Heart left ventricle (tissue), 16 donors: ENCODE measurements around the gene PPT2. TPM values are rescaled to one million over a fixed set of nuclear protein-coding genes. Genes with fewer than 3 reads are reported as not detected.
"Not testable (repeated sequence)": the region's sequence is repeated elsewhere in the genome, so short reads cannot be mapped to it uniquely, and the experiment has no call there.

Source experiments
- ATAC-seq, 4 donors: fragments of 200-7000 bp; cut with Tn5 transposase; one replicate each; pipeline ENCODE4 v1.9.1; 2020 to 2022; ENCODE audit warnings: moderate library complexity in 4 of 4, mild to moderate bottlenecking in 3 of 4, moderate number of reproducible peaks in 1 of 4
- DNase-seq, 5 donors: peaks; one replicate each; pipeline ENCODE4 v3.0.0-alpha.2; 2020
- H3K27ac ChIP-seq, 12 donors: fragments of 200-600 bp; sonication (generic) in 4 of 12; one replicate each; pipeline versions ENCODE4 v1.5.0 to v1.8.0; 2016 to 2022; ENCODE audit warnings: mild to moderate bottlenecking in 2 of 12
- H3K27me3 ChIP-seq, 9 donors: fragments of 200-600 bp; sonication (generic) in 2 of 9; one replicate each; pipeline versions ENCODE4 v1.5.1 to v1.8.0; 2016 to 2022; ENCODE audit warnings: mild to moderate bottlenecking in 3 of 9
- H3K36me3 ChIP-seq, 9 donors: fragments of 200-600 bp; sonication (generic) in 2 of 9; one replicate each; pipeline versions ENCODE4 v1.5.0 to v1.8.0; 2018 to 2022; ENCODE audit warnings: mild to moderate bottlenecking in 2 of 9
- H3K4me1 ChIP-seq, 12 donors: fragments of 200-600 bp; sonication (generic) in 4 of 12; one replicate each; pipeline versions ENCODE4 v1.5.0 to v1.8.0; 2016 to 2022; ENCODE audit warnings: mild to moderate bottlenecking in 3 of 12
- H3K4me3 ChIP-seq, 12 donors: fragments of 200-600 bp; sonication (generic) in 4 of 12; one replicate each; pipeline versions ENCODE4 v1.5.0 to v1.8.0; 2017 to 2022; ENCODE audit warnings: mild to moderate bottlenecking in 9 of 12, moderate library complexity in 4 of 12
- H3K9me3 ChIP-seq, 12 donors: fragments of 200-600 bp; sonication (generic) in 4 of 12; one replicate each; pipeline versions ENCODE4 v1.5.0 to v1.8.0; 2016 to 2022; ENCODE audit warnings: mild to moderate bottlenecking in 1 of 12
- POLR2A ChIP-seq, 2 donors: fragments of 450-650 bp; IDR thresholded peaks; one replicate each; pipeline ENCODE4 v1.6.1; 2017; ENCODE audit warnings: antibody characterized with exemption in 2 of 2, mild to moderate bottlenecking in 2 of 2, moderate library complexity in 2 of 2
- WGBS, 4 donors: extraction: QIAGEN DNeasy Blood & Tissue Kit in 2 of 4; methylation state at CpG; one replicate each; pipeline versions ENCODE4 v1.1.5 to v1.1.7; 2013 to 2018; 5-methylcytosine and 5-hydroxymethylcytosine counted together
- intact Hi-C, 10 donors: fragments of 100-400 bp; cut with DNase I; formaldehyde crosslinking; loops; one replicate each; pipeline versions ENCODE4 v1.11.1 to v1.14.2; 2022
- polyA plus RNA-seq, 2 donors: library from polyadenylated mRNA; stranded (reverse); fragments of 200-250 nt; gene quantifications; one replicate each; pipeline ENCODE4 v1.2.3, GENCODE V29; 2013
- total RNA-seq, 9 donors: library from RNA; depleted of rRNA in 2 of 9; stranded (reverse); fragments of >200 nt in 2 of 9; fragmentation: NEBNext Ultra II Directional in 3 of 9; extraction: Animal tissue kit (Norgen Biotek cat#: 25700) in 3 of 9; gene quantifications; one replicate each; pipeline versions ENCODE4 v1.1.0 to v1.2.4, GENCODE V29; 2016 to 2023
- TF ChIP-seq, protein P1 (sequence below), 12 donors: fragments of 200-600 bp; sonication (generic) in 4 of 12; IDR thresholded peaks; one replicate each; pipeline versions ENCODE4 v1.5.0 to v1.8.0; 2018 to 2022; ENCODE audit warnings: antibody characterized with exemption in 12 of 12, mild to moderate bottlenecking in 5 of 12
- donor health status: ischemic (EF 13 %, LVEDD 7.1; RV severe dilation, severe dysfunction).
- donor health status: healthy with polysubstance abuse.
- donor health status: DM: no; HTN: yes; CAD: no.
- donor health status: DM: no; HTN: no; CAD: no.
- donor health status: ischemic (EF 25% LVEDD 6.9; RV normal size, moderate dysfunction).
- donor health status: ischemic (EF 25% LVEDD 5.7; RV mildly dilated, moderate dysfunction).
- donor health status: healthy.
- donor health status: DM: yes; HTN: yes; CAD: no.
- donor health status: ischemic (EF 35%, LVEDD 5.7; RV mildly dilated, moderate dysfunction).
- donor health status: nonischemic (EF 11% LVEDD 7.7; RV severe dilation, severe dysfunction).
- donor health status: DM: yes; HTN: yes; CAD: no.
- donor health status: PGD.
- donor health status: ischemic (EF 29% LVEDD 5.4; RV normal size, mild dysfunction).
- donor health status: nonischemic (EF 23%, LVEDD 6.1; RV moderate dilation, normal function).

Gene PPT2
- total and polyA plus RNA-seq, 11 donors, result 13.1 to 34.0 (median 21.6) TPM

DNA sequence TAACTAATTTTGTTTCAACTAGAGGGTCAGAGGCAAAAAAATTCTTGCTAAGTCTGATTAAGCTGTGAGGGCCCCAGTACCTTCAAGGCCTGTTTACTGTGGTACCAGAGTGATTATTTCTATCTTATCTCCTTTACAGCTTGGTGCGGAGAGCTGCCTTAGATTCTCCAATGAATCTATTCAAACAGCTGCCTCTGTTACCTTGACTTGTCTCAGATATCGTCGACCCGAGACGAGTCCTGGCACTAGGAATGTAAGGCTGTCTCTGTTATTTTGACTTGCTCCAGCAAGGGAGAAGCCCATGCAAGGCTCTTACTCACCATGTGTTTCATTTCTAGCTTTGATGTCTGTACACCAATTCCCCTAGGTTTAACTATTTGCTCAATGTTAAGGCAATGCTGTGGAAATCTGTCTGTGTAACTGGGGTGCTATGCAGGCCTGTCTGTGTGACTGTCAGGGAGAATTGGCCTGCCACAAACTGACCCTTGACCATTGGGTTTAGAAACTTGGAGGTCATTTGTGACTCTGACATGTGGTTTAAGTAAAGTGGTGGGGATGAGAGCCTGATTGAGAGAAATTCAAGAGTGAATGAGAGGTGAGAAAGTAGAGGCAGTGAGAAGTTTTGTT is 13.4 kb upstream of the PPT2 start:
- TF ChIP-seq POLR2A (IDR thresholded peaks at IDR 0.05), result no peak
- TF ChIP-seq, protein P1, sequence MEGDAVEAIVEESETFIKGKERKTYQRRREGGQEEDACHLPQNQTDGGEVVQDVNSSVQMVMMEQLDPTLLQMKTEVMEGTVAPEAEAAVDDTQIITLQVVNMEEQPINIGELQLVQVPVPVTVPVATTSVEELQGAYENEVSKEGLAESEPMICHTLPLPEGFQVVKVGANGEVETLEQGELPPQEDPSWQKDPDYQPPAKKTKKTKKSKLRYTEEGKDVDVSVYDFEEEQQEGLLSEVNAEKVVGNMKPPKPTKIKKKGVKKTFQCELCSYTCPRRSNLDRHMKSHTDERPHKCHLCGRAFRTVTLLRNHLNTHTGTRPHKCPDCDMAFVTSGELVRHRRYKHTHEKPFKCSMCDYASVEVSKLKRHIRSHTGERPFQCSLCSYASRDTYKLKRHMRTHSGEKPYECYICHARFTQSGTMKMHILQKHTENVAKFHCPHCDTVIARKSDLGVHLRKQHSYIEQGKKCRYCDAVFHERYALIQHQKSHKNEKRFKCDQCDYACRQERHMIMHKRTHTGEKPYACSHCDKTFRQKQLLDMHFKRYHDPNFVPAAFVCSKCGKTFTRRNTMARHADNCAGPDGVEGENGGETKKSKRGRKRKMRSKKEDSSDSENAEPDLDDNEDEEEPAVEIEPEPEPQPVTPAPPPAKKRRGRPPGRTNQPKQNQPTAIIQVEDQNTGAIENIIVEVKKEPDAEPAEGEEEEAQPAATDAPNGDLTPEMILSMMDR (IDR thresholded peaks at IDR 0.05), result no peak
- 38 to 51% (median 47%) methylated on average over 5 of the region's 5 CpGs for WGBS, 4 donors
- Histone ChIP-seq H3K4me3 (no peak overlapping the region), H3K36me3 (no peaks in the 10 kb centered on the region), H3K4me1 (no peaks in the 10 kb centered on the region), H3K27ac (no peak overlapping the region), H3K27me3 (no peaks in the 10 kb centered on the region), H3K9me3 (no peaks in the 10 kb centered on the region)
- no peak for DNase-seq
- ATAC-seq, result no peak
- intact Hi-C loops, result no loop called here

DNA sequence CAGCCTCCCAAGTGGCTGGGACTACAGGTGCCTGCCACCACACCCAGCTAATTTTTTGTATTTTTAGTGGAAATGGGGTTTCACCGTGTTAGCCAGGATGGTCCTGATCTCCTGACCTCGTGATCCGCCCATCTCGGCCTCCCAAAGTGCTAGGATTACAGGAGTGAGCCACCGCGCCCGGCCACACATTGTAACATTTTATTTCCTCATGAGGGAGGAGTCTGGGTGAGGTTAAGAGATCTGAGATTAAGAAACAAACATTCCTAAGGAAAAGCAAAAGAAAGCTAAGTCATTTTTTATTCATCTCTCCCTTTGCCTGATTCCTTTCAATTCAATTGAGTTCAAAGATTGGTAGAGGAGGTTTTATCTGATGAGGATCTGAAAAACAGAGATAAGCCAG is 9.7 kb upstream of the PPT2 start:
- H3K27ac ChIP-seq, DNase-seq, H3K36me3 ChIP-seq, H3K4me1 ChIP-seq, H3K9me3 ChIP-seq, ATAC-seq, H3K4me3 ChIP-seq, intact Hi-C loops: not testable (repeated sequence)
- 73 to 88% (median 82%) methylated on average over 7 of the region's 7 CpGs for WGBS, 4 donors
- H3K27me3 ChIP-seq, result peaks cover 0 to 17% (median 6%) of the 10 kb centered on the region in 9 donors

DNA sequence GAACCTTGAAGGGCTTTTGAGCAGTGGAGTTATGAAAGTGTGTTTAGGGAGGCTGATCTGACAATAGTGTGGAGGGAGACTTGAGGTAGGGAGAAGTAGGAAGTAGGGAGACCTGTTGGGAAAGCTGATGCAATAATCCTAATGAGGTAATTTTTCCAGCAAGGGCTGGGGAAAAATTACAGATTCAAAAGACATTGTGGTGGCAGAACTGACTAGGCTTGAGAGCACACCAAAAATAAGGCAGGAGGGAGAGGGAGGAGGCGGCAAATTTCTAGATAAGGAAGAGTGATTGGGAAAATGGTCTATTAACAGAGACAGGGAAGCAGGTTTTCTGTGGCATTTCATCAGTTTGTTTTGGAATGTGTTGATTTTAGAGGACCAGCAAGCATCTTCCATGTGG is 7.7 kb upstream of the PPT2 start:
- Histone ChIP-seq H3K4me3 (no peak overlapping the region), H3K36me3 (peaks cover 0 to 5% (median 0%) of the 10 kb centered on the region in 9 donors), H3K27ac (no peak overlapping the region), H3K9me3 (no peaks in the 10 kb centered on the region), H3K27me3 (peaks cover 0 to 34% (median 6%) of the 10 kb centered on the region in 9 donors), H3K4me1 (peaks cover 0 to 8% (median under 1%) of the 10 kb centered on the region in 12 donors)
- 54 to 88% (median 59%) methylated on average over 1 of the region's 1 CpG for WGBS, 4 donors
- no peak for ATAC-seq
- no peak for DNase-seq
- TF ChIP-seq, protein P1 (IDR thresholded peaks at IDR 0.05), result no peak
- no peak for TF ChIP-seq POLR2A (IDR thresholded peaks at IDR 0.05)
- intact Hi-C loops, result loop anchor here in 1 of 10 donors (2.0 kb wide), 1 partner anchor 13 kb away; no protein-coding TSS in a partner anchor

DNA sequence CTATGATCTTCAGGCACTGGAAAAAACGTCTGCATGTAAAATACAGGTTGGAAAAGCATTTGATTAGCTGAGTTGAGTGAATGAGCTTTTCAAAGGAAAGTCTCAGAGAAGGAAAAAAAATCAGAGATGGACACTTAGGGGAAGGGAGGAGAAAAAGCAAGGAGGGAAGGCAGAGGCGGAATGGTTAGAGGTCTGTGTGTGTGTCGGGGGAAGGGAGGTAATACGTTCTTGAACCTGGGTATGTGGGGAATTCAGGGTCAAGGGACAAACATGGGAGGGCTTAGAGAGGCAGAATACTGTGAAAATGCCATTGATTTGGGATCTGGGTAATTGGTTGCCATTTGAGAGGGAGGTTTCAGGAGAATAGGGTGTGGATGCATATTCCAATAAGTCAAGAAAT is 7.3 kb upstream of the PPT2 start:
- WGBS, 4 donors, result 29 to 39% (median 35%) methylated on average over 4 of the region's 4 CpGs
- Histone ChIP-seq H3K36me3 (peaks cover 0 to 5% (median 0%) of the 10 kb centered on the region in 9 donors), H3K27me3 (peaks cover 0 to 34% (median 6%) of the 10 kb centered on the region in 9 donors), H3K9me3 (no peaks in the 10 kb centered on the region), H3K4me3 (no peak overlapping the region), H3K4me1 (peaks cover 0 to 12% (median 1%) of the 10 kb centered on the region in 12 donors), H3K27ac (no peak overlapping the region)
- DNase-seq (no peak), ATAC-seq (no peak)
- intact Hi-C loops, result loop anchor here in 1 of 10 donors (2.0 kb wide), 1 partner anchor 14 kb away; no protein-coding TSS in a partner anchor
- TF ChIP-seq, protein P1 (IDR thresholded peaks at IDR 0.05), result no peak
- no peak for TF ChIP-seq POLR2A (IDR thresholded peaks at IDR 0.05)
